ENCODE measurements around the gene ABHD2.
"Not testable (repeated sequence)": the region's sequence is repeated elsewhere in the genome, so short reads cannot be mapped to it uniquely, and the experiment has no call there.

ABHD2 gene

DNA sequence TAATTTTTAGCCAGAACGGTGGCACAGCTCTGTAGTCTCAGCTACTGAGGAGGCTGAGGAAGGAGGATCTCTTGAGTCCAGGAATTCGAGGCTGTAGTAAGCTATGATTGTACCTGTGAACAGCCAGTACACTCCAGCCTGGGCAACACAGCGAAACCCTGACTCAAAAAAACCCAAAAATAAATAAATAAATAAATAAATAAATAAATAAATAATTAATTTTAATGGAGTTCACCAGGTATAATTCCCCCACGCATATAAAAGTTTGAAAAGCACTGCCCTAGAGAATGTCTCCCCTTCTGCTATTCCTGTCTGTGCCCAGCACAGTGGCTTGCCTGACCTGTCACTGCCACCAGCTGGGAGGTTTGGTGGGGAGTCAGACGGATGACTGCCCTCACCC is 137.3 kb downstream of the ABHD2 start:
- no peak for DNase-seq (ENCODE audit: low read depth in 2 of 2)

GRCh38 chr15:89226359-89227221 is 138.3 kb downstream of the ABHD2 start:
- DNase-seq (ENCODE audit: low read depth in 2 of 2), result no peak

GRCh38 chr15:89227425-89227824 is 139.2 kb downstream of the ABHD2 start:
- DNase-seq (ENCODE audit: low read depth in 2 of 2), result no peak

- DNase-seq (ENCODE audit: low read depth in 2 of 2), result no peak
These were observed 142.0 kb downstream of the ABHD2 start for GRCh38 chr15:89230277-89230676.

- no peak for DNase-seq (ENCODE audit: low read depth in 2 of 2)
These were observed 143.6 kb downstream of the ABHD2 start for GRCh38 chr15:89231832-89232231.

GRCh38 chr15:89239883-89240810 is 151.9 kb downstream of the ABHD2 start:
- not testable (repeated sequence) for DNase-seq (ENCODE audit: low read depth in 2 of 2)

GRCh38 chr15:89243046-89243690 is 154.9 kb downstream of the ABHD2 start:
- DNase-seq (ENCODE audit: low read depth in 2 of 2), result no peak

- DNase-seq (ENCODE audit: low read depth in 2 of 2), result peak; percentile 93 to 94
These were observed 155.7 kb downstream of the ABHD2 start, which contains the start of gene FANCI for GRCh38 chr15:89243691-89244573. Gene FANCI (plus strand): TSS chr15:89243979. CDS start chr15:89247648, 3,669 bp downstream.

- DNase-seq (ENCODE audit: low read depth in 2 of 2), result no peak
These were observed 156.3 kb downstream of the ABHD2 start for GRCh38 chr15:89244574-89244903.

DNA sequence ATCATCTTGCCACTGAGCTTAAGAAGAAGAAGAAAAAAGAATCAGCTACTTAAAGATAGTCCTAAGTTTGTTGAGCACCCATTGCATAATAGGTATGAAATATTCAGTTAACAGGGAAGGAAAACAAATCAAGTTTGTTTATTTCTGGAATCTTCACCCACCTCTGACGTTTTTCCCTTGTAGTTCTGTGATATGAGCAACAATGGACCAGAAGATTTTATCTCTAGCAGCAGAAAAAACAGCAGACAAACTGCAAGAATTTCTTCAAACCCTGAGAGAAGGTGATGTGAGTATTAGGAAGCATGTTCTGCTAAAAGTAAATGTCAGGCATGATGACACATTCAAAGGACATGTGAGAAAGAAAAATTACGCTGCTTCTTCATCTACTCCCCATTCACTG is 159.2 kb downstream of the ABHD2 start:
- no peak for DNase-seq (ENCODE audit: low read depth in 2 of 2)

DNA sequence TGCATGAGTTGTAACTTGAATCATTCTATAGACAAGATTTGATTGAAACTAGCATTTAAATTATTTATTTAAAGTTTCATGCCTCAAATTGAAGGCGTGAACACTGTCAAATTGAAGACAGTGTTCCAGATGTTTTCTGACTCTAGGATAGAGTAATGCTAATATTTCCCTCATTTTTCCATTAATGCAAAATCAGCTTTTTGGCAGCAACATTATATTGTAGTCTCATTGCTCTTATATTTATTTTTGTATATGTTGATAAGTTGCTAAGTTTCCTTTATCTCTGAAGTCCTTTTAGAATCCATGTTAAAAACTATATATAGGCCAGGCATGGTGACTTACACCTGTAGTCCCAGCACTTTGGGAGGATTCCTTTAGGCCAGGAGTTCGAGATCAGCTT is 160.3 kb downstream of the ABHD2 start:
- no peak for DNase-seq (ENCODE audit: low read depth in 2 of 2)

GRCh38 chr15:89250142-89250541 is 161.9 kb downstream of the ABHD2 start:
- not testable (repeated sequence) for DNase-seq (ENCODE audit: low read depth in 2 of 2)
